ENCODE data around the gene TEX52.

DNA sequence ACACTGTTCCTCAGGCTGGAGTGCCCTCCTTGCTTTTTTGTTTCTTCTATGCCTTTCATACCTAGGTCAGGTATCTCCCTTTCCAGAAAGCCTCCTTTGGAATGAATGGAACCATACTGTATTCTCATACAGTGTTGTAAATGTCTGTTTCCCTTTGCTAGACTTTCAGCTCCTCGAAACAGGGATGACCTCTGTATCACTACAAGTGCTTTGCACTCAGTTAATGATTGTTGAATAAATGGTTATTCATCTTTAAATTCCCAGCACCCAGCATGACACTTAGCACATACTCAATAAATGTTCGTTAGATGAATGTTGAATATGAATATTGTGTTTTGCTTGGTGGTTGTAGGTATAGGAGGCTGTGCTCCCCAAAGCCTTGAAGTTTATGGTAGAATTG lies 28.0 kb upstream of the TEX52 start:
- TF ChIP-seq, protein P1, sequence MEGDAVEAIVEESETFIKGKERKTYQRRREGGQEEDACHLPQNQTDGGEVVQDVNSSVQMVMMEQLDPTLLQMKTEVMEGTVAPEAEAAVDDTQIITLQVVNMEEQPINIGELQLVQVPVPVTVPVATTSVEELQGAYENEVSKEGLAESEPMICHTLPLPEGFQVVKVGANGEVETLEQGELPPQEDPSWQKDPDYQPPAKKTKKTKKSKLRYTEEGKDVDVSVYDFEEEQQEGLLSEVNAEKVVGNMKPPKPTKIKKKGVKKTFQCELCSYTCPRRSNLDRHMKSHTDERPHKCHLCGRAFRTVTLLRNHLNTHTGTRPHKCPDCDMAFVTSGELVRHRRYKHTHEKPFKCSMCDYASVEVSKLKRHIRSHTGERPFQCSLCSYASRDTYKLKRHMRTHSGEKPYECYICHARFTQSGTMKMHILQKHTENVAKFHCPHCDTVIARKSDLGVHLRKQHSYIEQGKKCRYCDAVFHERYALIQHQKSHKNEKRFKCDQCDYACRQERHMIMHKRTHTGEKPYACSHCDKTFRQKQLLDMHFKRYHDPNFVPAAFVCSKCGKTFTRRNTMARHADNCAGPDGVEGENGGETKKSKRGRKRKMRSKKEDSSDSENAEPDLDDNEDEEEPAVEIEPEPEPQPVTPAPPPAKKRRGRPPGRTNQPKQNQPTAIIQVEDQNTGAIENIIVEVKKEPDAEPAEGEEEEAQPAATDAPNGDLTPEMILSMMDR (IDR thresholded peaks at IDR 0.05): no peak
- TF ChIP-seq POLR2A (IDR thresholded peaks at IDR 0.05): no peak

All from thyroid gland (tissue), 4 donors.